Upper lobe of right lung (tissue), 1 donor: ENCODE data around the gene TMEM272. TPM values are rescaled to one million over a fixed set of nuclear protein-coding genes. Genes with fewer than 3 reads are reported as not detected.

Experiments
- ATAC-seq: fragments of 200-7000 bp; cut with Tn5 transposase; one replicate; pipeline ENCODE4 v1.9.1; 2020; ENCODE audit warnings: mild to moderate bottlenecking, moderate library complexity
- DNase-seq: peaks from one replicate; pipeline ENCODE4 v3.0.0-alpha.2; 2020
- H3K27ac ChIP-seq: fragments of 200-600 bp; one replicate; pipeline ENCODE4 v1.8.0; 2022
- H3K27me3 ChIP-seq: fragments of 200-600 bp; one replicate; pipeline ENCODE4 v1.8.0; 2022; ENCODE audit warnings: mild to moderate bottlenecking
- H3K36me3 ChIP-seq: fragments of 200-600 bp; one replicate; pipeline ENCODE4 v1.8.0; 2022
- H3K4me1 ChIP-seq: fragments of 200-600 bp; one replicate; pipeline ENCODE4 v1.8.0; 2022
- H3K4me3 ChIP-seq: fragments of 200-600 bp; one replicate; pipeline ENCODE4 v1.8.0; 2022; ENCODE audit warnings: mild to moderate bottlenecking
- H3K9me3 ChIP-seq: fragments of 200-600 bp; one replicate; pipeline ENCODE4 v1.8.0; 2022
- intact Hi-C: fragments of 100-400 bp; cut with DNase I; formaldehyde crosslinking; loops from one replicate; pipeline ENCODE4 v1.11.0; 2022
- total RNA-seq: library from RNA; stranded (reverse); fragmentation: NEBNext Ultra II Directional; extraction: Animal tissue kit (Norgen Biotek cat#: 25700); gene quantifications from one replicate; pipeline ENCODE4 v1.2.1, GENCODE V29; 2021
- TF ChIP-seq, protein P1 (sequence below): fragments of 200-600 bp; IDR thresholded peaks from one replicate; pipeline ENCODE4 v1.8.0; 2022; ENCODE audit warnings: antibody characterized with exemption
- donor health status: DM: no; HTN: yes; CAD: no; lungs with severe emphysema.

TMEM272 gene
- total RNA-seq, 1 donor from 2014 or later = not detected

DNA sequence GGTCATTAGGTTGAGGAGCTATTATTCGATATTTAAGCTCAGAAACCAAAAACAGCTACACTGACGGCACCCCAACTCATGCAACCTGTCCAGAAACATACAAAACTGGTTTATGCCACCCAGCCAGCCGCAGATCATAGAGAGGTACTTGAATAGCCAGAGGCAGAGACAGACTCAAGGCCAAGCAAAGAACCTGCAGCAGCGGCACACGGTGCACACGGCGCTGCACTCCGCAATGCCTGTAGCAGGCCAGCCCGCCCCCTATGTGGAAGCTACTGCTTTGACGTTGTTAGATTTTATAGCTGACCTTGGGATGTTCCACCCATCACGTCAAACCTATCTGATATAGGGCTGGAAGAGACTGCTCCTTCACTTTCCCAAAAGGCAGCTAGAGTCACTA, 29.1 kb downstream of the TMEM272 start:
- intact Hi-C loops = no loop called here
- TF ChIP-seq, protein P1, sequence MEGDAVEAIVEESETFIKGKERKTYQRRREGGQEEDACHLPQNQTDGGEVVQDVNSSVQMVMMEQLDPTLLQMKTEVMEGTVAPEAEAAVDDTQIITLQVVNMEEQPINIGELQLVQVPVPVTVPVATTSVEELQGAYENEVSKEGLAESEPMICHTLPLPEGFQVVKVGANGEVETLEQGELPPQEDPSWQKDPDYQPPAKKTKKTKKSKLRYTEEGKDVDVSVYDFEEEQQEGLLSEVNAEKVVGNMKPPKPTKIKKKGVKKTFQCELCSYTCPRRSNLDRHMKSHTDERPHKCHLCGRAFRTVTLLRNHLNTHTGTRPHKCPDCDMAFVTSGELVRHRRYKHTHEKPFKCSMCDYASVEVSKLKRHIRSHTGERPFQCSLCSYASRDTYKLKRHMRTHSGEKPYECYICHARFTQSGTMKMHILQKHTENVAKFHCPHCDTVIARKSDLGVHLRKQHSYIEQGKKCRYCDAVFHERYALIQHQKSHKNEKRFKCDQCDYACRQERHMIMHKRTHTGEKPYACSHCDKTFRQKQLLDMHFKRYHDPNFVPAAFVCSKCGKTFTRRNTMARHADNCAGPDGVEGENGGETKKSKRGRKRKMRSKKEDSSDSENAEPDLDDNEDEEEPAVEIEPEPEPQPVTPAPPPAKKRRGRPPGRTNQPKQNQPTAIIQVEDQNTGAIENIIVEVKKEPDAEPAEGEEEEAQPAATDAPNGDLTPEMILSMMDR = no peak
- DNase-seq (no peak), ATAC-seq (peak; percentile 55)
- no peaks in the 10 kb centered on the region for H3K27me3 ChIP-seq
- peaks cover 9% of the 10 kb centered on the region for H3K4me1 ChIP-seq
- peak overlapping the region; percentile 30 for H3K4me3 ChIP-seq
- no peak overlapping the region for H3K27ac ChIP-seq
- H3K36me3 ChIP-seq = no peaks in the 10 kb centered on the region
- no peaks in the 10 kb centered on the region for H3K9me3 ChIP-seq

GRCh38 chr13:51814825-51815650, 29.9 kb downstream of the TMEM272 start:
- no peak overlapping the region for H3K27ac ChIP-seq
- H3K36me3 ChIP-seq = no peaks in the 10 kb centered on the region
- TF ChIP-seq, protein P1 = peak; percentile 82
- ATAC-seq (peak; percentile 90), DNase-seq (no peak)
- no peaks in the 10 kb centered on the region for H3K27me3 ChIP-seq
- no peaks in the 10 kb centered on the region for H3K9me3 ChIP-seq
- intact Hi-C loops = no loop called here
- H3K4me1 ChIP-seq = peaks cover 9% of the 10 kb centered on the region
- peak overlapping the region; percentile 30 for H3K4me3 ChIP-seq

GRCh38 chr13:51814071-51814470, 30.9 kb downstream of the TMEM272 start:
- H3K4me3 ChIP-seq = no peak overlapping the region
- no peak for DNase-seq
- no peaks in the 10 kb centered on the region for H3K9me3 ChIP-seq
- intact Hi-C loops = no loop called here
- H3K4me1 ChIP-seq = peaks cover 9% of the 10 kb centered on the region
- TF ChIP-seq, protein P1 = no peak
- ATAC-seq = no peak
- no peak overlapping the region for H3K27ac ChIP-seq
- no peaks in the 10 kb centered on the region for H3K36me3 ChIP-seq
- no peaks in the 10 kb centered on the region for H3K27me3 ChIP-seq

GRCh38 chr13:51811920-51812451, 33.0 kb downstream of the TMEM272 start:
- no peak for DNase-seq
- H3K27ac ChIP-seq = no peak overlapping the region
- no peaks in the 10 kb centered on the region for H3K9me3 ChIP-seq
- H3K4me3 ChIP-seq = no peak overlapping the region
- peaks cover 9% of the 10 kb centered on the region for H3K4me1 ChIP-seq
- no peaks in the 10 kb centered on the region for H3K27me3 ChIP-seq
- intact Hi-C loops = no loop called here
- ATAC-seq = no peak
- TF ChIP-seq, protein P1 = no peak
- H3K36me3 ChIP-seq = no peaks in the 10 kb centered on the region

DNA sequence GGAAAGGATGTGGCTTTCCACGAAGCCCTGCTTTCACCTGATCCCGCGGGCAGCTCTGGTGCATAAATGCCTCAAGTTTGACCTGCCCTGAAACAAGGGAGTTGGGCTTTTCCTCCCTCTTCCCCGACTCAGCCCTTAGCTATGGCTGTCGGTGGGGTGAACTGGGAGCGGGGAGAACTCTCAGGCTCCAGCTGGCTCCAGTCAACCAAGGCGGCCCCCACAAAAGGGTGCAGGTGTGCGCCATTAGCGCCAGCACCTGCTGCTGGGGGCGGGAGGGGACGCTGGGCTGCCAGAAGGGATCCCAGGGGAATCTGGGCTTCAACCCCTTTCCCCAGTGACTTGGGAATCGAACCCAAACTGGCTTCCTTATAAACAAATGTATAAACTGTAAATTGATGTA, 33.9 kb downstream of the TMEM272 start:
- TF ChIP-seq, protein P1 = no peak
- Histone ChIP-seq H3K27me3 (no peaks in the 10 kb centered on the region), H3K4me1 (peaks cover 9% of the 10 kb centered on the region), H3K4me3 (no peak overlapping the region), H3K36me3 (no peaks in the 10 kb centered on the region), H3K27ac (no peak overlapping the region), H3K9me3 (no peaks in the 10 kb centered on the region)
- no peak for ATAC-seq
- intact Hi-C loops = no loop called here
- DNase-seq = no peak
